Measurements from ENCODE around the gene CEP164.
"Not testable (repeated sequence)": the region's sequence is repeated elsewhere in the genome, so short reads cannot be mapped to it uniquely, and the experiment has no call there.

Gene CEP164

GRCh38 chr11:117395476-117395875 is 67.8 kb downstream of the CEP164 start:
- no peak for DNase-seq (ENCODE audit: low read depth in 2 of 2)
- no peak for TF ChIP-seq CTCF (IDR thresholded peaks at IDR 0.05; ENCODE audit: low read depth, low read length)
- no peak overlapping the region for H3K4me3 ChIP-seq (replicated peaks in 1 of 2; ENCODE audit: low read depth in 2 of 2, low read length in 2 of 2)

- DNase-seq (ENCODE audit: low read depth in 2 of 2): no peak
- no peak overlapping the region for H3K4me3 ChIP-seq (replicated peaks in 1 of 2; ENCODE audit: low read depth in 2 of 2, low read length in 2 of 2)
- TF ChIP-seq CTCF (IDR thresholded peaks at IDR 0.05; ENCODE audit: low read depth, low read length): no peak
Observed at GRCh38 chr11:117396970-117397369, 69.3 kb downstream of the CEP164 start.

GRCh38 chr11:117398618-117399017 is 71.0 kb downstream of the CEP164 start:
- DNase-seq (ENCODE audit: low read depth in 2 of 2); H3K4me3 ChIP-seq (replicated peaks in 1 of 2; ENCODE audit: low read depth in 2 of 2, low read length in 2 of 2): not testable (repeated sequence)

GRCh38 chr11:117399100-117399840 is 71.6 kb downstream of the CEP164 start:
- not testable (repeated sequence) for DNase-seq (ENCODE audit: low read depth in 2 of 2); H3K4me3 ChIP-seq (replicated peaks in 1 of 2; ENCODE audit: low read depth in 2 of 2, low read length in 2 of 2)

- DNase-seq (ENCODE audit: low read depth in 2 of 2); H3K4me3 ChIP-seq (replicated peaks in 1 of 2; ENCODE audit: low read depth in 2 of 2, low read length in 2 of 2): not testable (repeated sequence)
Observed at GRCh38 chr11:117405898-117406297, 78.2 kb downstream of the CEP164 start.

- no peak overlapping the region for H3K4me3 ChIP-seq (replicated peaks in 1 of 2; ENCODE audit: low read depth in 2 of 2, low read length in 2 of 2)
- DNase-seq (ENCODE audit: low read depth in 2 of 2): no peak
- TF ChIP-seq CTCF (IDR thresholded peaks at IDR 0.05; ENCODE audit: low read depth, low read length): no peak
Observed at GRCh38 chr11:117407016-117407415, 79.4 kb downstream of the CEP164 start.

GRCh38 chr11:117408356-117408755 is 80.7 kb downstream of the CEP164 start:
- no peak for TF ChIP-seq CTCF (IDR thresholded peaks at IDR 0.05; ENCODE audit: low read depth, low read length)
- no peak for DNase-seq (ENCODE audit: low read depth in 2 of 2)
- no peak overlapping the region for H3K4me3 ChIP-seq (replicated peaks in 1 of 2; ENCODE audit: low read depth in 2 of 2, low read length in 2 of 2)

- TF ChIP-seq CTCF (IDR thresholded peaks at IDR 0.05; ENCODE audit: low read depth, low read length): no peak
- H3K4me3 ChIP-seq (replicated peaks in 1 of 2; ENCODE audit: low read depth in 2 of 2, low read length in 2 of 2): no peak overlapping the region
- DNase-seq (ENCODE audit: low read depth in 2 of 2): no peak
Observed at GRCh38 chr11:117409511-117409910, 81.9 kb downstream of the CEP164 start.
